OCI-LY7 (cell line): ENCODE results near the gene TNIK. TPM values are rescaled to one million over a fixed set of nuclear protein-coding genes. Genes with fewer than 3 reads are reported as not detected.

Experiments used
- BruUV-seq: library from RNA; stranded (reverse); fragments of 400-500 nt; replicated peaks from 2 replicates; lab custom pipeline; 2021; lab: Mats Ljungman, UMichigan
- CTCF ChIA-PET: fragments of 300-600 bp; sonication (Branson Sonifier 250); formaldehyde crosslinking; loops from one replicate; lab custom pipeline; 2022; ENCODE audit warnings: antibody characterized with exemption; ENCODE audit not compliant: unreplicated experiment; lab: Charles Lee
- POLR2A ChIA-PET: fragments of 300-600 bp; sonication (Branson Sonifier 250); formaldehyde crosslinking; loops from one replicate; lab custom pipeline; 2022; ENCODE audit warnings: antibody characterized with exemption; lab: Charles Lee
- DNase-seq: peaks from one replicate; pipeline ENCODE4 v3.0.0-alpha.2; 2015; ENCODE audit warnings: low spot score
- H2AFZ ChIP-seq: fragments of 200-600 bp; sonication (generic), shearing (Covaris generic); 2 replicates; pipeline ENCODE4 v1.6.1; 2014; ENCODE audit warnings: mild to moderate bottlenecking, antibody characterized with exemption, low read length, moderate library complexity
- H3K27ac ChIP-seq: fragments of 200-600 bp; sonication (generic); 2 replicates; pipeline ENCODE4 v1.5.1; 2014; ENCODE audit warnings: mixed run types, low read depth, mild to moderate bottlenecking, moderate library complexity, low read length, inconsistent platforms; ENCODE audit not compliant: poor library complexity, severe bottlenecking
- H3K36me3 ChIP-seq: fragments of 200-600 bp; sonication (generic); 2 replicates; pipeline ENCODE4 v1.6.1; 2014; ENCODE audit warnings: mild to moderate bottlenecking, antibody characterized with exemption, low read length, moderate library complexity, mixed read lengths; ENCODE audit not compliant: insufficient read depth
- H3K4me1 ChIP-seq: fragments of 200-600 bp; sonication (generic); 2 replicates; pipeline ENCODE4 v1.5.1; 2014; ENCODE audit warnings: mild to moderate bottlenecking, low read length; ENCODE audit not compliant: insufficient read depth, poor library complexity, severe bottlenecking
- H3K4me2 ChIP-seq: fragments of 200-600 bp; sonication (generic); 2 replicates; pipeline ENCODE4 v1.6.1; 2014; ENCODE audit warnings: mild to moderate bottlenecking, low read length
- H3K4me3 ChIP-seq: fragments of 200-600 bp; sonication (generic); 2 replicates; pipeline ENCODE4 v1.5.1; 2014; ENCODE audit warnings: mild to moderate bottlenecking, low read depth, low read length; ENCODE audit not compliant: poor library complexity, severe bottlenecking
- H3K79me2 ChIP-seq: fragments of 200-600 bp; sonication (generic); 2 replicates; pipeline ENCODE4 v1.6.1; 2016; ENCODE audit warnings: low read depth, mild to moderate bottlenecking, low read length, moderate library complexity, mixed read lengths; ENCODE audit not compliant: insufficient read depth
- H3K9me2 ChIP-seq: fragments of 200-600 bp; sonication (generic); 2 replicates; pipeline ENCODE4 v1.6.1; 2016; ENCODE audit warnings: mild to moderate bottlenecking, low read length, mixed read lengths; ENCODE audit not compliant: insufficient read depth
- H3K9me3 ChIP-seq: fragments of 200-600 bp; sonication (generic); 2 replicates; pipeline ENCODE4 v1.6.1; 2014; ENCODE audit warnings: mild to moderate bottlenecking, mixed run types, low read length, mixed read lengths
- H4K20me1 ChIP-seq: fragments of 200-600 bp; sonication (generic); 2 replicates; pipeline ENCODE4 v1.6.1; 2014; ENCODE audit warnings: mild to moderate bottlenecking, antibody characterized with exemption, low read length, moderate library complexity, mixed read lengths; ENCODE audit not compliant: insufficient read depth
- EZH2phosphoT487 ChIP-seq: fragments of 200-600 bp; sonication (generic); IDR thresholded peaks from 2 replicates; pipeline ENCODE4 v1.6.1; 2018; ENCODE audit warnings: low read depth, borderline replicate concordance, mild to moderate bottlenecking, mixed run types, antibody characterized with exemption, low read length, moderate library complexity, mixed read lengths
- intact Hi-C: fragments of 100-400 bp; cut with micrococcal nuclease; formaldehyde crosslinking; loops from one replicate; pipeline ENCODE4 v1.10.0; 2022; ENCODE audit not compliant: unreplicated experiment
- total RNA-seq, 2 experiments: library from RNA; depleted of rRNA in 1 of 2; stranded (reverse); fragments of >200 nt in 1 of 2; shearing (Covaris generic) in 1 of 2; gene quantifications; 2 replicates each; pipeline ENCODE4 v1.2.3, GENCODE V29; 2014 to 2022
- TF ChIP-seq, protein P1 (sequence below): fragments of 200-600 bp; sonication (generic); conservative IDR thresholded peaks from 2 replicates; pipeline ENCODE4 v1.5.1; 2014; ENCODE audit warnings: mild to moderate bottlenecking, antibody characterized with exemption, low read length, moderate library complexity, mixed read lengths

TNIK gene
- total RNA-seq, 2 experiments from 2014 or later, result not detected

DNA sequence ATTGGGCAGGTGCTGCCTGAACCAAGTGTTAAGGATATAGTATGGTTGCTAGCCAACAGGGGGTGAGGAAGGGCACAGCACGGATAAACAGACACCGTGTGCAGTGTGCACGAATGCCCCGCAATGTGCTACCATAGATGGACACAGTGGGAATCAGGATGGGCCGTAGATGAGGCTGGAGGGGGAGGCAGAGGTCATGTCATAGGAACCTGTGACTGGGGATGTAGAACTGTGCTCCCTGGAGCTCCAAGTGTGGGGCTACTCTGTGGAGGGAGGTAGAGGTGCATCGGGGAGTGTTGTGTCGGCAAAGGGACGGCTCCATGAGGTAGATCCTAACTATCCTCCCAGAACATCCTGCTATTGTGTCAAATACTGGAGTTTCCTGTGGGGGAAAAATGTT lies 102.5 kb downstream of the TNIK start:
- intact Hi-C loops, result no loop called here
- DNase-seq, result no peak
- no peaks in the 10 kb centered on the region for H3K9me2 ChIP-seq
- BruUV-seq, result no TSS peak
- no peak overlapping the region for H3K4me3 ChIP-seq
- POLR2A ChIA-PET, result no interaction called here
- no peaks in the 10 kb centered on the region for H3K36me3 ChIP-seq
- TF ChIP-seq, protein P1, sequence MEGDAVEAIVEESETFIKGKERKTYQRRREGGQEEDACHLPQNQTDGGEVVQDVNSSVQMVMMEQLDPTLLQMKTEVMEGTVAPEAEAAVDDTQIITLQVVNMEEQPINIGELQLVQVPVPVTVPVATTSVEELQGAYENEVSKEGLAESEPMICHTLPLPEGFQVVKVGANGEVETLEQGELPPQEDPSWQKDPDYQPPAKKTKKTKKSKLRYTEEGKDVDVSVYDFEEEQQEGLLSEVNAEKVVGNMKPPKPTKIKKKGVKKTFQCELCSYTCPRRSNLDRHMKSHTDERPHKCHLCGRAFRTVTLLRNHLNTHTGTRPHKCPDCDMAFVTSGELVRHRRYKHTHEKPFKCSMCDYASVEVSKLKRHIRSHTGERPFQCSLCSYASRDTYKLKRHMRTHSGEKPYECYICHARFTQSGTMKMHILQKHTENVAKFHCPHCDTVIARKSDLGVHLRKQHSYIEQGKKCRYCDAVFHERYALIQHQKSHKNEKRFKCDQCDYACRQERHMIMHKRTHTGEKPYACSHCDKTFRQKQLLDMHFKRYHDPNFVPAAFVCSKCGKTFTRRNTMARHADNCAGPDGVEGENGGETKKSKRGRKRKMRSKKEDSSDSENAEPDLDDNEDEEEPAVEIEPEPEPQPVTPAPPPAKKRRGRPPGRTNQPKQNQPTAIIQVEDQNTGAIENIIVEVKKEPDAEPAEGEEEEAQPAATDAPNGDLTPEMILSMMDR, result no peak
- no peak for TF ChIP-seq EZH2phosphoT487
- H3K9me3 ChIP-seq, result no peaks in the 10 kb centered on the region
- no peak overlapping the region for H3K4me2 ChIP-seq
- no peaks in the 10 kb centered on the region for H3K4me1 ChIP-seq
- H2AFZ ChIP-seq, result no peak overlapping the region
- H3K79me2 ChIP-seq, result no peaks in the 10 kb centered on the region
- no peaks in the 10 kb centered on the region for H4K20me1 ChIP-seq
- CTCF ChIA-PET, result no interaction called here
- H3K27ac ChIP-seq, result no peak overlapping the region

DNA sequence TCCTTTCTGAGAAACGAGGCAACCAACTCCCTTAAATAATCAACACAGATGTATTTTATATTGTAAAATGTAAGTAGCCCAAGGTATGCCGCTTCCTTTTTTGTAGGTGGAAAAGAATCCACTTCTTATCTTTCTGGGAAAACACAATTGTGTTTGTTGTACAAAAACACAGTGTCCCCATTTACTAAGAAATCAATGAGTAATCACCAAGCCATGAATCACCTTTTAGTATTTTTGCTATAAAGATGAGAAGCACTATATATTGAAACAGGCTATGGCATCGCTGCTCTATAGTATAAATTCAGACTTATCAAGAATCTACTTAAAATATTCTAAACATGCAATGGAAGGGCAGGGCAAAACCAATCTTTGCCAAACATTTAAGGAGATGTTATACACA lies 104.0 kb downstream of the TNIK start:
- no peaks in the 10 kb centered on the region for H3K4me1 ChIP-seq
- ChIA-PET CTCF (no interaction called here), POLR2A (interaction anchor here (0.6 kb wide), 1 partner anchor 65 kb away, joined by 3 read pairs; no protein-coding TSS in a partner anchor)
- no peaks in the 10 kb centered on the region for H3K9me3 ChIP-seq
- H3K4me3 ChIP-seq, result no peak overlapping the region
- intact Hi-C loops, result no loop called here
- no peak overlapping the region for H3K4me2 ChIP-seq
- no TSS peak for BruUV-seq
- no peak for DNase-seq
- H3K27ac ChIP-seq, result no peak overlapping the region
- TF ChIP-seq EZH2phosphoT487, result no peak
- TF ChIP-seq, protein P1, result no peak
- H4K20me1 ChIP-seq, result no peaks in the 10 kb centered on the region
- H2AFZ ChIP-seq, result no peak overlapping the region
- H3K79me2 ChIP-seq, result no peaks in the 10 kb centered on the region
- H3K36me3 ChIP-seq, result no peaks in the 10 kb centered on the region
- no peaks in the 10 kb centered on the region for H3K9me2 ChIP-seq

DNA sequence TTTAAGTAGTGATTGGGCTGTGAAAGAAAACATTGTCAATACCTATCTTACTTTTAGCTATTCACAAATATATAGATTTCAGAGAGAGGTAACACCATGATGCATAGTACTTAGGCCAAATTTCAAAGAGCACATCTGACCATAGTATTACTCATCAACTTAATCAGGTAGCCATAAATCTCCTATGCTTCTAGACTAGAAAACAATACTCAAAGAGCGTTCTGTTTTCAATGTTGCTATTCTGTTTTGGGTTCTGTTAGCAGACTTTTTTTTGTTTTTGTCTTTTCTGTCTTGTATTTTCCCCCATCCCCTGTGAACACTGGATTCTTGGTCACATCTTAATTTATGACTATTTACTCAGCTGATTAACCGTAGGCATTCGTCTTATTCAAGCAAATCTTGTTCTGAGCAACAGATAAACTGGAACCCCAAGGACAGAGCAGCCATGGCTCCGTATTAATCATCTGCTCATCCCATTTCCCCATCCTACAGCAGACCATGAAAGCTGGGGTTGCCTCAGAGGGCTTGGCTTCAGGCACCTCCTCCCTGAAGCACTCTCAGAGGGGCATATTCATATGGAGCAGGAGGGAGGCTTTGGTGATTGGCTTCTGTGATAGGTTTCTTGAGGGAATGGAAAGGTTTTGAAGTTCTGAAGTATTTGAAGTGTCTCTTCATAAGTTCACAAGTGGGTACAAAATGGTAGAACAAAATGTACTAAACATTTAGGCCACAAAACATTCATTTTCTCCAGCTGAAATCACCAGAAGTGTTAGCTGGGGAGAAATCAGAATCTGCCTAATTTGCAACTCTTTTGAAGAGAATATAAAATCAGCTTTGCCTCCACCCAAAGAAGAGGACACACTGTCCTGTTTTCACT lies 105.3 kb downstream of the TNIK start:
- no peaks in the 10 kb centered on the region for H4K20me1 ChIP-seq
- no peak for DNase-seq
- H3K4me1 ChIP-seq, result no peaks in the 10 kb centered on the region
- TF ChIP-seq EZH2phosphoT487, result no peak
- TF ChIP-seq, protein P1, result no peak
- H3K4me3 ChIP-seq, result no peak overlapping the region
- BruUV-seq, result no TSS peak
- H3K27ac ChIP-seq, result no peak overlapping the region
- ChIA-PET POLR2A (interaction anchor here (0.6 to 1.9 kb wide), 2 partner anchors 9 to 110 kb away, joined by 4 read pairs; no protein-coding TSS in a partner anchor), CTCF (no interaction called here)
- H3K36me3 ChIP-seq, result no peaks in the 10 kb centered on the region
- H3K79me2 ChIP-seq, result no peaks in the 10 kb centered on the region
- no peaks in the 10 kb centered on the region for H3K9me2 ChIP-seq
- H3K4me2 ChIP-seq, result no peak overlapping the region
- intact Hi-C loops, result no loop called here
- H3K9me3 ChIP-seq, result no peaks in the 10 kb centered on the region
- H2AFZ ChIP-seq, result no peak overlapping the region
